ENCODE data around the gene HOXA3.

DNA sequence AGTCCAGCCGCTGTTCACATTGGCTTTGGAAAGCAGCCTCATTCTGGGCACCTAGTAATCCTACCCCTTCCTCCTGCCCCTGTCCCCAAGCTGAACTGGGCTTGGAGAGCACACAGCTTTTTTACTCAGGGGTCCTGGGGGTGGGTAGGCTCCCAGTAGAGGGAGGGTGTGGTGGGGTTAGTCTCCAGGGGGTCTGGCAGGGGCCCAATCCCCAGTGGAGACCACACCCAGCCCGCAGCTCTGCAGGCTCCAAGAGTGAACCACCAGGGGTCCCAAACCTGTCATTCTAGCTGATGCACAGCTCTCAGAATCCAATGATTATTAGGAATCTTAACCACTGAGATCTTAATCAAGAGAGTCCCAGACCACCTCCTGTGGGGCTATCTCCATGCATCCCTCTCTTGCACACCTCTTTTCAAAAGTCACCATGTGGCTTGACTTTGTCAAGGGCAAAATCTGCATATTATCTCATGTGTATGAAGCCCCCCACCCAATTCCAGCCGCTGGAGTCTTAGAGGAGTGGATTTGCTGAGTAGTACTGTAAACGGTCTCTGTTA, 30.0 kb upstream of the HOXA3 start:
- TF ChIP-seq, protein P1, sequence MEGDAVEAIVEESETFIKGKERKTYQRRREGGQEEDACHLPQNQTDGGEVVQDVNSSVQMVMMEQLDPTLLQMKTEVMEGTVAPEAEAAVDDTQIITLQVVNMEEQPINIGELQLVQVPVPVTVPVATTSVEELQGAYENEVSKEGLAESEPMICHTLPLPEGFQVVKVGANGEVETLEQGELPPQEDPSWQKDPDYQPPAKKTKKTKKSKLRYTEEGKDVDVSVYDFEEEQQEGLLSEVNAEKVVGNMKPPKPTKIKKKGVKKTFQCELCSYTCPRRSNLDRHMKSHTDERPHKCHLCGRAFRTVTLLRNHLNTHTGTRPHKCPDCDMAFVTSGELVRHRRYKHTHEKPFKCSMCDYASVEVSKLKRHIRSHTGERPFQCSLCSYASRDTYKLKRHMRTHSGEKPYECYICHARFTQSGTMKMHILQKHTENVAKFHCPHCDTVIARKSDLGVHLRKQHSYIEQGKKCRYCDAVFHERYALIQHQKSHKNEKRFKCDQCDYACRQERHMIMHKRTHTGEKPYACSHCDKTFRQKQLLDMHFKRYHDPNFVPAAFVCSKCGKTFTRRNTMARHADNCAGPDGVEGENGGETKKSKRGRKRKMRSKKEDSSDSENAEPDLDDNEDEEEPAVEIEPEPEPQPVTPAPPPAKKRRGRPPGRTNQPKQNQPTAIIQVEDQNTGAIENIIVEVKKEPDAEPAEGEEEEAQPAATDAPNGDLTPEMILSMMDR (IDR thresholded peaks at IDR 0.05) = no peak
- TF ChIP-seq POLR2AphosphoS5 (IDR thresholded peaks at IDR 0.05) (no peak), POLR2A (IDR thresholded peaks at IDR 0.05) (no peak)
